SU-DHL-6 (cell line): Measurements from ENCODE around the gene OLFM4.

Source experiments
- H2AFZ ChIP-seq: fragments of 200-600 bp; sonication (generic); 2 replicates; pipeline ENCODE4 v1.6.1; 2014; ENCODE audit warnings: low read depth, mild to moderate bottlenecking, moderate library complexity, mixed read lengths, antibody characterized with exemption, low read length; ENCODE audit not compliant: severe bottlenecking
- H3F3A ChIP-seq: fragments of 200-600 bp; shearing (Covaris generic); 2 replicates; pipeline ENCODE4 v1.6.0; 2016; ENCODE audit warnings: antibody characterized with exemption, mild to moderate bottlenecking; ENCODE audit not compliant: insufficient read depth
- H3K27ac ChIP-seq: fragments of 200-600 bp; sonication (generic); 2 replicates; pipeline ENCODE4 v1.5.1; 2016; ENCODE audit warnings: low read depth, mild to moderate bottlenecking, low read length, moderate library complexity, mixed read lengths
- H3K27me3 ChIP-seq: fragments of 200-600 bp; sonication (generic), shearing (Covaris generic); 2 replicates; pipeline ENCODE4 v1.6.0; 2014; ENCODE audit warnings: mild to moderate bottlenecking, low read length
- H3K36me3 ChIP-seq: fragments of 200-600 bp; sonication (generic); 2 replicates; pipeline ENCODE4 v1.6.1; 2014; ENCODE audit warnings: mild to moderate bottlenecking, low read length, mixed read lengths
- H3K4me2 ChIP-seq: fragments of 300-600, 200-600 bp; shearing (Covaris generic), sonication (generic); 2 replicates; pipeline ENCODE4 v1.6.0; 2014; ENCODE audit warnings: low read length, low read depth, mild to moderate bottlenecking; ENCODE audit not compliant: poor library complexity, severe bottlenecking
- H3K4me3 ChIP-seq: fragments of 200-600 bp; sonication (generic); 2 replicates; pipeline ENCODE4 v1.5.1; 2014; ENCODE audit warnings: antibody characterized with exemption, low read length, mild to moderate bottlenecking, mixed read lengths; ENCODE audit not compliant: insufficient read depth, poor library complexity, severe bottlenecking
- H3K79me2 ChIP-seq: fragments of 200-600 bp; sonication (generic); 2 replicates; pipeline ENCODE4 v1.6.1; 2014; ENCODE audit warnings: mild to moderate bottlenecking, low read length, moderate library complexity; ENCODE audit not compliant: insufficient read depth
- H3K9ac ChIP-seq: fragments of 200-600 bp; sonication (generic); 2 replicates; pipeline ENCODE4 v1.7.0; 2014; ENCODE audit warnings: mild to moderate bottlenecking, low read length
- H3K9me2 ChIP-seq: fragments of 200-600 bp; sonication (generic); replicated peaks from 2 replicates; pipeline ENCODE4 v1.6.1; 2014; ENCODE audit warnings: low read length; ENCODE audit not compliant: insufficient read depth
- H3K9me3 ChIP-seq: fragments of 200-600 bp; sonication (generic); 2 replicates; pipeline ENCODE4 v1.6.1; 2014; ENCODE audit warnings: low read length, mixed read lengths; ENCODE audit not compliant: insufficient read depth
- H4K20me1 ChIP-seq: fragments of 200-600 bp; sonication (generic); 2 replicates; pipeline ENCODE4 v1.6.1; 2014; ENCODE audit warnings: low read depth, mild to moderate bottlenecking, antibody characterized with exemption, low read length, moderate library complexity, mixed read lengths
- EZH2phosphoT487 ChIP-seq: fragments of 200-600 bp; sonication (generic), shearing (Covaris generic); conservative IDR thresholded peaks from 2 replicates; pipeline ENCODE4 v1.6.1; 2018; ENCODE audit warnings: mild to moderate bottlenecking, antibody characterized with exemption, low read length, moderate library complexity, mixed read lengths
- TF ChIP-seq, protein P1 (sequence below): fragments of 200-600 bp; sonication (generic); IDR thresholded peaks from one replicate; pipeline ENCODE4 v1.5.1; 2017; ENCODE audit warnings: antibody characterized with exemption, mild to moderate bottlenecking, low read length, moderate library complexity; ENCODE audit not compliant: insufficient read depth, poor library complexity, severe bottlenecking

OLFM4 gene

DNA sequence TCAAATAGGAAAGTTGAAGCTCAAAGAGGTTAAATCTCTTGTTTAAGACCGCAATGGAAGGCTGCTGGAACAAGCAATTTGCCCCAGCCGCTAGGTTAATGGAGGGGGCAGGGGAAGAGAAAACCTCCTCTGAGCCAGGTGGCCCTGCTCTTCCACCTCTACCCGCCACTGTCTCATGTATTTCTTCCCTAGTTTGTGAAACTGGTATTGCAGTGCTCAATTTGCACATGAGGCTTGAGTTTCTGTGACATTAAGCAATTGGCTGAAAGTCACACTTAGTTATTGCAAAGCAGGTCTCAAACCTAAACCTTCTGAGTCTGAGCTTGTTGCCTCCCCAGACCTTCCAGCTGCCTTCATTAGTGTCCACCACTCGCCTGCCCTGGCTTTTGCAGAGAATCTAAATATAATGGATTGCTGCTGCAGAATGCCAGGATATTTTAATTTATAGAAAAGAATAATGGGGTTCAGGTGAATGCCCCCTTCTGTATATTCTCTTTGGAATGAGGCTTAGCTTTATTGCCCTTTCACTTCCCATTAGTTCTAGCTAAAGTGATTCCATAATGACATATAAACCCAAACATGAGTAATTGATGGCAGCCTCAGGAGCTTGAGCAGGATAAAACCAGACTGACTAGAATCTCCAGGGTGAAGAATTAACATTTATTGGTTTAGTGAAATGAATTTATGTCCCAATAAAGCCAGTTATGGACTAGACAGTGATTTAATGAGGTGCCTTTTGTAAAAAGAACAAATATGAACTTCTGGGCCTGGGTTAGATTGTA lies 27.0 kb upstream of the OLFM4 start:
- H3K36me3 ChIP-seq, result no peaks in the 10 kb centered on the region
- no peaks in the 10 kb centered on the region for H3K27me3 ChIP-seq
- H3K9ac ChIP-seq, result no peak overlapping the region
- H3K4me2 ChIP-seq, result no peak overlapping the region
- no peak for TF ChIP-seq EZH2phosphoT487
- TF ChIP-seq, protein P1, sequence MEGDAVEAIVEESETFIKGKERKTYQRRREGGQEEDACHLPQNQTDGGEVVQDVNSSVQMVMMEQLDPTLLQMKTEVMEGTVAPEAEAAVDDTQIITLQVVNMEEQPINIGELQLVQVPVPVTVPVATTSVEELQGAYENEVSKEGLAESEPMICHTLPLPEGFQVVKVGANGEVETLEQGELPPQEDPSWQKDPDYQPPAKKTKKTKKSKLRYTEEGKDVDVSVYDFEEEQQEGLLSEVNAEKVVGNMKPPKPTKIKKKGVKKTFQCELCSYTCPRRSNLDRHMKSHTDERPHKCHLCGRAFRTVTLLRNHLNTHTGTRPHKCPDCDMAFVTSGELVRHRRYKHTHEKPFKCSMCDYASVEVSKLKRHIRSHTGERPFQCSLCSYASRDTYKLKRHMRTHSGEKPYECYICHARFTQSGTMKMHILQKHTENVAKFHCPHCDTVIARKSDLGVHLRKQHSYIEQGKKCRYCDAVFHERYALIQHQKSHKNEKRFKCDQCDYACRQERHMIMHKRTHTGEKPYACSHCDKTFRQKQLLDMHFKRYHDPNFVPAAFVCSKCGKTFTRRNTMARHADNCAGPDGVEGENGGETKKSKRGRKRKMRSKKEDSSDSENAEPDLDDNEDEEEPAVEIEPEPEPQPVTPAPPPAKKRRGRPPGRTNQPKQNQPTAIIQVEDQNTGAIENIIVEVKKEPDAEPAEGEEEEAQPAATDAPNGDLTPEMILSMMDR, result no peak
- H3K4me3 ChIP-seq, result no peak overlapping the region
- no peaks in the 10 kb centered on the region for H3K79me2 ChIP-seq
- no peaks in the 10 kb centered on the region for H3F3A ChIP-seq
- no peaks in the 10 kb centered on the region for H3K9me2 ChIP-seq
- no peak overlapping the region for H2AFZ ChIP-seq
- H3K27ac ChIP-seq, result no peak overlapping the region
- H4K20me1 ChIP-seq, result no peaks in the 10 kb centered on the region
- no peaks in the 10 kb centered on the region for H3K9me3 ChIP-seq

DNA sequence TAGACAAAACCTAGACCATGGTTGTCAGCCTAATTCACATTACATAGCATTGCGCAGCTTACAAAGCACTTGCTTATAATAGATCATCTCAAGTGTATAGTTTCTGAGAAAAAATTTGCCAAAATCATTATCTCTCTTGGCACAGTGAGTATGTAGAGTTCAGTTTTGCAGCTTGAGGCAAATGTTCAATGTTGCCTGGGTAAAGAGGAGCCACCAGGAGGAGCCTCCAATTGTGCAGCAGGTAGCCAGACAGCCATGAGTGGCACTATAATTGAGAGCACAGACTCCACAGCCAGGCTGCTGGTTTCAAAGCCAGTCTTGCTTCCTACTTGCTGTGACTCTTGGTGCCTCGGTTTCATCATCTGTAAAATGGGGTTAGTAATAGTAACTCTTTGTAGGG lies 24.0 kb upstream of the OLFM4 start:
- H4K20me1 ChIP-seq, result no peaks in the 10 kb centered on the region
- TF ChIP-seq, protein P1, result no peak
- TF ChIP-seq EZH2phosphoT487, result no peak
- no peak overlapping the region for H2AFZ ChIP-seq
- H3K27me3 ChIP-seq, result no peaks in the 10 kb centered on the region
- H3K4me2 ChIP-seq, result no peak overlapping the region
- H3K4me3 ChIP-seq, result no peak overlapping the region
- no peak overlapping the region for H3K9ac ChIP-seq
- no peaks in the 10 kb centered on the region for H3F3A ChIP-seq
- no peak overlapping the region for H3K27ac ChIP-seq
- no peaks in the 10 kb centered on the region for H3K9me2 ChIP-seq
- H3K36me3 ChIP-seq, result no peaks in the 10 kb centered on the region
- no peaks in the 10 kb centered on the region for H3K79me2 ChIP-seq
- H3K9me3 ChIP-seq, result no peaks in the 10 kb centered on the region; the same call in 1 of the 2 replicates

DNA sequence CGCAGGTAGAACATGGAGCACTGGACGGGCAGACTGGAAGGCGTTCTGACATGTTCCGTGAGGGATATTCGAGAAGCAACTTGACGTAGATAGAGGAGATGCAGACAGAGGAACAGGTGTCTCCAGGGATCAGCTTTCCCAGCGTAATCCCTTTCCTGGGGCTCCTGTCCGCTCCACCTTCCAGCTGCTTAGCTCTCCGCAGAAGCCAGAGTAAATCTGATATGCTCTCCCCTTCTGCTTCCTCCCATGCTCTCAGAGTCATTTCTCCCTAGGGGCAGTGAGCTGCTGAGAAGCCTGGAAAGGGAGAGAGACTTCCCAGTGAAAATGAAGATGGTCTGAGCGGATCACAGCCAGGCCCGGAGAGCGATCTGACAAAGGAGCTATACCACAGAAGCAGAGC lies 23.0 kb upstream of the OLFM4 start:
- TF ChIP-seq, protein P1, result no peak
- TF ChIP-seq EZH2phosphoT487, result no peak
- Histone ChIP-seq H3K9ac (no peak overlapping the region), H3K4me3 (no peak overlapping the region), H3K9me3 (no peaks in the 10 kb centered on the region; the same call in 1 of the 2 replicates), H3K79me2 (no peaks in the 10 kb centered on the region), H2AFZ (no peak overlapping the region), H3K27ac (no peak overlapping the region), H3K36me3 (no peaks in the 10 kb centered on the region), H3K4me2 (no peak overlapping the region), H3F3A (no peaks in the 10 kb centered on the region), H3K27me3 (no peaks in the 10 kb centered on the region), H4K20me1 (no peaks in the 10 kb centered on the region), H3K9me2 (no peaks in the 10 kb centered on the region)
